Nephron (organoid): ENCODE data around the gene KICS2.

Experiments used
- H3K27ac Mint-ChIP-seq, 3 experiments: 2 replicates each; pipeline ENCODE4 v1.8.0; 2020; ENCODE audit warnings: mixed read lengths in 3 of 3, mild to moderate bottlenecking in 2 of 3, moderate library complexity in 1 of 3
- H3K27me3 Mint-ChIP-seq: 2 replicates; pipeline ENCODE4 v1.8.0; 2021; ENCODE audit warnings: low read depth, mild to moderate bottlenecking, moderate library complexity, mixed read lengths
- H3K36me3 Mint-ChIP-seq: 2 replicates; pipeline ENCODE4 v1.8.0; 2020; ENCODE audit warnings: low read depth, mixed read lengths
- H3K4me1 Mint-ChIP-seq: 2 replicates; pipeline ENCODE4 v1.8.0; 2020; ENCODE audit warnings: mixed read lengths
- H3K4me3 Mint-ChIP-seq, 3 experiments: 2 replicates each; pipeline ENCODE4 v1.8.0; 2020; ENCODE audit warnings: mild to moderate bottlenecking in 3 of 3, mixed read lengths in 3 of 3, moderate library complexity in 2 of 3
- H3K9me3 Mint-ChIP-seq: 2 replicates; pipeline ENCODE4 v1.8.0; 2020; ENCODE audit warnings: mixed read lengths
- TF ChIP-seq, protein P1 (sequence below), 3 experiments: fragments of 200-600 bp; sonication (generic); IDR thresholded peaks; one replicate each; pipeline ENCODE4 v1.5.0; 2021; ENCODE audit warnings: antibody characterized with exemption in 3 of 3; ENCODE audit not compliant: unreplicated experiment in 3 of 3

Gene KICS2

GRCh38 chr12:64178122-64178521 lies 44.0 kb downstream of the KICS2 start:
- no peaks in the 10 kb centered on the region for H3K27me3 Mint-ChIP-seq
- no peak overlapping the region for H3K4me3 Mint-ChIP-seq
- no peaks in the 10 kb centered on the region for H3K36me3 Mint-ChIP-seq
- peaks cover 7% of the 10 kb centered on the region for H3K4me1 Mint-ChIP-seq
- TF ChIP-seq, protein P1, sequence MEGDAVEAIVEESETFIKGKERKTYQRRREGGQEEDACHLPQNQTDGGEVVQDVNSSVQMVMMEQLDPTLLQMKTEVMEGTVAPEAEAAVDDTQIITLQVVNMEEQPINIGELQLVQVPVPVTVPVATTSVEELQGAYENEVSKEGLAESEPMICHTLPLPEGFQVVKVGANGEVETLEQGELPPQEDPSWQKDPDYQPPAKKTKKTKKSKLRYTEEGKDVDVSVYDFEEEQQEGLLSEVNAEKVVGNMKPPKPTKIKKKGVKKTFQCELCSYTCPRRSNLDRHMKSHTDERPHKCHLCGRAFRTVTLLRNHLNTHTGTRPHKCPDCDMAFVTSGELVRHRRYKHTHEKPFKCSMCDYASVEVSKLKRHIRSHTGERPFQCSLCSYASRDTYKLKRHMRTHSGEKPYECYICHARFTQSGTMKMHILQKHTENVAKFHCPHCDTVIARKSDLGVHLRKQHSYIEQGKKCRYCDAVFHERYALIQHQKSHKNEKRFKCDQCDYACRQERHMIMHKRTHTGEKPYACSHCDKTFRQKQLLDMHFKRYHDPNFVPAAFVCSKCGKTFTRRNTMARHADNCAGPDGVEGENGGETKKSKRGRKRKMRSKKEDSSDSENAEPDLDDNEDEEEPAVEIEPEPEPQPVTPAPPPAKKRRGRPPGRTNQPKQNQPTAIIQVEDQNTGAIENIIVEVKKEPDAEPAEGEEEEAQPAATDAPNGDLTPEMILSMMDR (IDR thresholded peaks at IDR 0.05; ENCODE audit: unreplicated experiment in 3 of 3), result no peak
- H3K9me3 Mint-ChIP-seq, result no peaks in the 10 kb centered on the region
- H3K27ac Mint-ChIP-seq, result no peak overlapping the region

- Mint-ChIP-seq H3K9me3 (no peaks in the 10 kb centered on the region), H3K27ac (peak overlapping the region in 1 of 3 experiments; percentile 55), H3K4me1 (peaks cover 7% of the 10 kb centered on the region), H3K36me3 (no peaks in the 10 kb centered on the region), H3K4me3 (no peak overlapping the region), H3K27me3 (no peaks in the 10 kb centered on the region)
- TF ChIP-seq, protein P1 (IDR thresholded peaks at IDR 0.05; ENCODE audit: unreplicated experiment in 3 of 3), result no peak
These were observed 45.1 kb downstream of the KICS2 start for GRCh38 chr12:64177001-64177400.

DNA sequence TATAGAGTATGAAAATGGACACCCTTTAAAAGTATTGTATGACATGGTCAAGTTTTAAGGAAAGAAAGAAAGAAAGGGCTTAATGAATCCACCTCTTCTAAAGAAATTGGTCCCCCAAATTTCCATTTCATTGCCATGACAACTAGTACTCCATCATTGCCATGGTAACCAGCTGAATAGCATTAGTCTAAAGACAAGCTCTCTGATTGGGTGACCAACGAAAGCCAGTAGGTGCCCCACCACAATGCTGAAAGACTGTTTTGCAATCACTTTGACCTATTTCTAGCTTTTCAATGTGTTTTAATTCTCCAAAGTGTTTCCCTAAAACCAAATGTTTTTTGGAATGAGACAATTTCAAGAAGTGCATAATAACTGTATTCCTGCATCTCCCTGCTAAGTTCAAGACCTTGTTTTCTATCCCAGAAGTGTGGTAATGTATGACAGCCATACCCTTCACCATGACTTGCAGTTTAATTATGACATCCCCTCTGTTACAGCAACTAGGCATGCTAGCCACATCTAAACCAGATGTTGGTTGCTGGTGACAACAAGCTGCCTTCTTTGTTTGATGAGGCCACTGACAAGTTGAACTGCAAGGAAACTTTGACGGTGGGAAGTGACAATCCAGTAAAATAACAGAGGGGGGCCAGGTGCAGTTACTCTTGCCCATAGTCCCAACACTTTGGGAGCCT lies 46.7 kb downstream of the KICS2 start:
- Mint-ChIP-seq H3K36me3 (no peaks in the 10 kb centered on the region), H3K4me3 (no peak overlapping the region), H3K27ac (no peak overlapping the region), H3K4me1 (peaks cover 7% of the 10 kb centered on the region), H3K27me3 (no peaks in the 10 kb centered on the region), H3K9me3 (no peaks in the 10 kb centered on the region)
- TF ChIP-seq, protein P1 (IDR thresholded peaks at IDR 0.05; ENCODE audit: unreplicated experiment in 3 of 3), result no peak

DNA sequence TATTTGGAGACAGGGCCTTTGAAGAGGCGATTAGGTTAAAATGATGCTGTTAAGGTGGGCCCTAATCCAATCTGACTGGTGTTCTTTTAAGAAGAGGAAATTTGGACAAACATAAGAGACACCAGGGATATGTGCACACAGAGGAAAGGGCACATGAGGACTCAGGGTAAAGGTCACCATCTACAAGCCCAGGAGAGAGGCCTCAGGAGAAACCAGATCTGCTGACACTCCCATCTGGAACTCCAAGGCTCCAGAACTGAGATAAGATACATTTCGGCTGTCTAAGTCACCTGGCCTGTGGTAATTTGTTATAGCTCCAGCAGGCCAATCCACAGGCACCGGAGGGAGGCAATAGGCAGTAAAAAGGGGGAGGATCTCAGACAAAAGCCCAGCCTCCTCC lies 48.6 kb downstream of the KICS2 start:
- Mint-ChIP-seq H3K36me3 (no peaks in the 10 kb centered on the region), H3K4me3 (no peak overlapping the region), H3K9me3 (no peaks in the 10 kb centered on the region), H3K27ac (no peak overlapping the region), H3K27me3 (no peaks in the 10 kb centered on the region), H3K4me1 (peaks cover 6% of the 10 kb centered on the region)
- TF ChIP-seq, protein P1 (IDR thresholded peaks at IDR 0.05; ENCODE audit: unreplicated experiment in 3 of 3), result no peak
